Stimulated activated CD8-positive, alpha-beta memory T cell treated with anti-CD3 and anti-CD28 coated beads, Interleukin-4, amount 100 ng/mL, for 4 hours (primary cell): ENCODE measurements around the gene ZFYVE27.

Experiments
- DNase-seq, 2 donors: peaks; one replicate each; pipeline ENCODE4 v3.0.0-alpha.2; 2020; ENCODE audit warnings: low read depth in 2 of 2, low spot score in 1 of 2

ZFYVE27 gene

DNA sequence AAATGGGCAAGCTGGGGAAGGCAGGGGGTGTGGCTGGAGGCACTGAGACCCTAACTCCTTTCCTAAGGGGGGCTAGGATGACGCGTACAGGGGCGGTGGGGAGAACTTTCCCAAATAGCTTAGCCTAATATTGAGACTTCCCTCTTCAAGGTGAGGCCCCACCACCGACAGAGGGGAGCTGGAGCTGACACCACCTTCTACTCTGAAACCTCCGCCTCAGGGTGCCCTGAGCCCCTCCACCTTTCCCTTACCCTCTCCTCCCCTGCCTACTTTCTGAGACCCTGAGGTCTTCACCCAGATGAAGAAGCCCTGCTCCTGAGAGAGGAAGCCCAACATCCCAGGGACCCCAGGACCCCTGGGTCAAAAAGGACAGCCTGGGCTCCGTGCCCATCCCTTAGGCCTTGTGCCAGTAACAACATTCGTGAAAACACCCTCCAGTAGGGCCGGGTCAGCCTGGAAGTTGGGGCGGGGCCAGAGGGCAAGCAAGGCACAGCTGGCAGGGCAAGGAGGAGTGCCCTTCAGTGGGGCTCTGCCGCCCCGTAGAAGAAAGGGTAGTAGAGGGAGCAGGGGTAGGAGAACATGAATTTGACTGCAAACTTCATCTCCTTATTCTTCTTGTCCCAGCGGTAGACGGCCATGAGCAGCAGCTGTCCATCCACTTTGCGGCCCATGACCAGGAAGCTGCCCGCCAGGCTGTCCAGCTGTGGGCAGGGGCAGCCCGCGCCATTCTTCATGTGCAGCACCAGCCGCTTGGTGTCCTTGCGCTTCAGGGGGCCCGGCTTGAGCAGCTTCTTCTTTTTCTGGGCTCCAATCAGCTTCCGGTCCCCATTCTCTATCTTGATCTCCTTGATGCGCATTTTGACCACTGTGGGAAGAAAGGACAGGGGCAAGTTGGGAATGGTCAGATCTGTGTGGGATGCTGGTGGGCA, 30.3 kb downstream of the ZFYVE27 start:
- DNase-seq: no peak

DNA sequence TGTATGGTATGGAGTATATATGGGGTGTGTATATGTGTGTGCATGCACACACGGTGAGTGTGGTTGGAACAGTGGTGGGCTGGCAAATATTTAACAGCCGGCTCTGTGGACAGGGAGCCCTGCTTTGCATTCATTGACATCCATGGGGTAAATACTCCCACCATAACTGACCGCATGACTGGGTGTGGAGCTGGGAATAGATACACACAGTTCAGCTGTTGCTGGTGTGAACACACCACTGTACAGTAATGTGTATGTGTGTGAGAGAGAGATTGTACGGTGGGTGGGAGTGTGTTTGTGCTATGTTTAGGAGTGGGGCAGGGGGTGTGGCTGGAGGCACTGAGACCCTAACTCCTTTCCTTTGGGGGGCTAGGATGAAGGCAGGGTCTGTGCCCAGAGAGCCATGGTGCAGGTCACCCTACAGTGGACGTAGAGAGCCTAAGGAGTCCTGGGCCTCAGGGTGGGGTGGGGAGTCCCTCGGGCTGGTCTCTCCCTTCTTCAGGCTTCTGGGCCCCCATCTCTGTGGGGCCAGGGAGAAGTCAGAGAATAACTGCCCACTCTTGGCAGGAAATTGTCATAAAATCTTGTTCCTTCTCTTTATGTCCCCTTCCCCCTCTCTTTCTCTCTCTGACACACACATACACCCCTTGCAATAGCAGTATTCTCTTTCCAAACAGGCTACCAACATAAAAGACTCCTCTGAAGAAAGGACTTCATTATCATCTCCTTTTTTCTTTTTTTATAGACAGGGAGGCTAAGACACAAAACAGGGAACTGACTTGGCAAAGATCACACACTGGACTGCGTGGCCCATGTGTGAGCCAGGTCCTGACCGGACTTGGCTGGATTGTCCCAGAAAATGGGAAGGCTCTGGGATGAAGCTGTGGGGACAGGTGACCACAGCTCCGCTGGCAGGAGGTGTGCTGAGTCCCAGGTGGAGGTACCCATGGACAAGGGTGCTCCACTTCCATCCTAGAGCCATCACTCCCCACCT, 31.7 kb downstream of the ZFYVE27 start:
- DNase-seq: no peak

DNA sequence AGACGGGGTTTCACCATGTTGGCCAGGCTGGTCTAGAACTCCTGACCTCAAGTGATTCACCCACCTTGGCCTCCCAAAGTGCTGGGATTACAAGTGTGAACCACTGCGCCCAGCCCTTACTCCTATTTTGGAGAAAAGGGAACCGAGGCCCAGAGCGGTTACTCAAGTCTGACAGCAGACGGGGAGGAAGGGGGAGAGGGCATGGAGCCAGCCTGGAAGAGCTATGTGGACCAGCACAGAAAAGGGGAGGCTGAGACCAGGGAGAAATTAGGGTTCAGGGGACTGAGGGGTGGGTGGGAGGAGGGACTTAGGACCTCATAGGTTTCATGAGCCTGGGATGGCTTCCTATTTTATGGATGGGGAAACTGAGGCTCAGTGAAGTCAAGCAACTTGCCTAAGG, 33.3 kb downstream of the ZFYVE27 start:
- no peak for DNase-seq

DNA sequence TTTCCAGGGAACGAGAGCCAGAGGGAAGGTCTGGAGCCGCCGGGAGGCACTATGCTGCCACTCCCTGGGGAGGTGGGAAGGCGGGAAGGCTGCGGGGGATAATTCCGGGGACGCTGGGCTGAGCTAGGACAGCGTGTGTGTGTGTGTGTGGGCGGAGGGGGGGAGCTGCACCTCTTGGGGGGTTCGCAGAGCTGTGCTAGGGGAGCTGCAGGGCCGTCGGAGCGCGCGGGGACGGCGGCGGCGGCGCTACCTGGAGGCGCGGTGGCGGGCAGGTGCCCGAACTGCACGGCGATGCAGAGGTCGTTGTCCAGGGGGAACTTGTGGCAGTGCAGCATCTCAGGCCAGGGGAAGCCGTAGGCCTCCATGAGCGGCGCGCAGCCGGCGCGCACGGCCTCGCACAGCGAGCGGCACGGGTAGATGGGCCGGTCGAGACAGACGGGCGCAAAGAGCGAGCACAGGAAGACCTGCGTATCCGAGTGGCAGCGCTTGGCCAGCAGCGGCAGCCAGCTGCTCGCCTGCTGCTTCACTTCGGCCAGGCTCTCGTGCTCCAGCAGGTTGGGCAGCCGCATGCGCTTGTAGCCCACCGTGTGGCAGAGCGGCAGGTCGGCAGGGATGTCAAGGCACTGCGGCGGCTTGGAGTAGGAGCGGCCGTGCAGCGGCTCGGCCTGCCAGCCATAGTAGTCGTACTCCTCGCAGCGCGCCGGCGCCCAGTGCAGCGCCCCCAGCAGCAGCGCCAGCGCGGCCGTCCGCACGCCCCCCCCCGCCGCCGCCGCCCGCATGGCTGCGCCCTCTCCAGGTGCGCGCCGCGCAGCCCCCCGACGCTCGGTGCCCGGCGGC, 34.3 kb downstream of the ZFYVE27 start:
- no peak for DNase-seq

DNA sequence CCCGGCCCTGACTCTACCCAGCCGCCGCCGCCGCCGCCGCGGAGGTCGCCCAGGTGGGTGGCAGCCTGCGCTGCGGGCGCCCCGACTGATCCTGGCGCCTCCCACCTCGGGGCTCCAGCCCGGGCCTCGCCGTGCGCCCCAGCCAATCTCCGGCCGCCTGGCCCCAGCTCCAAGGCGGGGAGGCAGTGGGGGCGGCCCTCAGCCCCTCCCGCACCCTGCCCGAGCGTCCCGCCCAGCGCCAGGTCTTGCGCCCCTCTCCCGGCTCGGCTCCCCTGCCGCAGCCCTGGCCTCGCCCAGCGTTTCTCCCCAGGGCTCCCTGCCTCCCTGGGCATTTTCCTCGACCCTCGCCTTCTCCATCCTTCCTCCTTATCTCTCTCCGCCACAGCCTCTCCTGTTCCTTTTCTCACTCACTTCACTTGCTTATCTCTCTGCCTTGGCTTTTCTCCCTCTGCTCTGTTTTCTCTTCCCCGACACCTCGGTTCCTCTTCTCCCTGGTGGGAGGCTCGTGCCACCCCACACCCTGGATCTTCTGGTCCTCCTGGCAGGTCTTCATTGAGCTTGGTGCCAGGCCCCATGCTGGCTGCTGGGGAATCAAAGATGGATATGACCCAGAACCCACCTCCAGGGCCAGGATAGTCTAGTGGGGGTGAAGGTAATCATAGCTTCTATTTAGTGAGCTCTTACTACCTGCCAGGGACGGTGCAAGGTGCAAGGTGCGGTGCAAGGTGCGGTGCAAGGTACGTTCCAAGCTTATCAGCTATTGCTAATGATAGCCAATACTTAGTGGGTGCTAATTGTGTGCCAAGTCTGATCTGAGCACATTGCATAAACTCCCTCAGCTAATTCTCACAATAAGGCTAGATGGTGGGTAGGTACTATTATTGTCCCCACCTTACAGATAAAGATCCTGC, 35.2 kb downstream of the ZFYVE27 start, which contains the start of gene SFRP5:
Gene SFRP5 (minus strand): TSS at position 87 of the 911 bp plus-strand sequence. CDS start 166 bp downstream, outside the sequence.
- no peak for DNase-seq

DNA sequence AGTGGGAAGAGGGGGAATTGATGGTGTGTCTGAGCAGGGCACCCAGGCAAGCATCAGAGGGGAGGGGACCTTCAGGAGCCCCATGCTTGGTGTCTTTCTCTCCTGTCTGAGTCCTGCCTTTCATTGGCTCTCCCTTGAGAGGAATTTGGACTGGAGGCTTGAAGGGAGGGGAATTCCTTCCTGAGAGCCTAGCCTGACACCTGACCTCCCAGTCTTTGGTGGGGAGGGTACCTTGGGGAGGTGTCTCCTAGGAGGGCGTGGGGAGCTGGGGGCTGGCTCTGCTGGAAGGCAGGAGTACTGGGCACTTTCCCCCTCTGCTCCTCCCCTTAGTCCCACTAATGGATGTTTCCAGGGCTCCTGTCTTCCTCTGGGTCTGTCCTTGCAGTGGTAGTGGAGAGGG, 36.2 kb downstream of the ZFYVE27 start:
- DNase-seq: no peak

DNA sequence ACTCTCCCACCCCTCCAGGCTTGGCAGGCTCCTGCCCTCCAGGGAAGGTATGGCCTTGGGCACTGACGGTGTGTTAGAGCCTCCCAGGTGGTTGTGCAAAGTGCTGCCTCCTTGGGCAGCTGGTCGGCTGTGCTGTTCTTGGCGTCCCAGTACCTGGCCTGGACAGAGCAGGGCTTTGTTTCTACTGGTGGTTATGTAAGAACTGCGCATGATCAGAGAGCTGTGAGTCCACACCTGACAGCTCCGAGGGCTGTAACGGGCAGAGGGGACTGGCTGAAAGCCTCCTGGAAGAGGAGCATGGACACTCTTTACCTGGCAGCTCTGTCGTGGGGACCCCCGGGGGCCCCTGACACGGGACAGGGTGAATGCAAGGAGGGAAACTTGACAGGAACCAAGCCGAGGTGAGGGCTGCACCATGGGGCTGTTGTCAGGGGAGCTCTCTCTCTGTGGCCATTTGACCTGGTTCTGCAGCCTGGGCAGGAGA, 37.9 kb downstream of the ZFYVE27 start:
- DNase-seq: no peak

DNA sequence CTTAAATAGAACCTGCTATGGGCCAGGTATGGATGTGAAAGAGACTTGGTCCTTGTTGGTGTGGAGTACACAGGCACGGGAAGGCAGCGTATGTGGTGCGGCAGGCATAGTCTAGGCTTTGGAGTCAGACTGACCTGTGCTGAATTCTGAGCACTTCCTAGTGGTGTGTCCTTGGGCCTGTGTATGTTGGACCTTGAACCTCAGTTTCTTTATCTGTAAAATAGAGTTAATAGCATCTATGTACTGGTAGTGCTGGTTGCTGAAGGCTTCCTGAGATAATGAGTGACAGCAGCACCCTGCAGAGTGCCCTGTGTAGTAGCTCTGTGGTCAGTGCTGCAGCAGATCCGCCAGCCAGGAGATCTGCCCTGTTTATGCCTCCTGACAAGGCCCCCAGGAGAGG, 40.2 kb downstream of the ZFYVE27 start:
- no peak for DNase-seq

DNA sequence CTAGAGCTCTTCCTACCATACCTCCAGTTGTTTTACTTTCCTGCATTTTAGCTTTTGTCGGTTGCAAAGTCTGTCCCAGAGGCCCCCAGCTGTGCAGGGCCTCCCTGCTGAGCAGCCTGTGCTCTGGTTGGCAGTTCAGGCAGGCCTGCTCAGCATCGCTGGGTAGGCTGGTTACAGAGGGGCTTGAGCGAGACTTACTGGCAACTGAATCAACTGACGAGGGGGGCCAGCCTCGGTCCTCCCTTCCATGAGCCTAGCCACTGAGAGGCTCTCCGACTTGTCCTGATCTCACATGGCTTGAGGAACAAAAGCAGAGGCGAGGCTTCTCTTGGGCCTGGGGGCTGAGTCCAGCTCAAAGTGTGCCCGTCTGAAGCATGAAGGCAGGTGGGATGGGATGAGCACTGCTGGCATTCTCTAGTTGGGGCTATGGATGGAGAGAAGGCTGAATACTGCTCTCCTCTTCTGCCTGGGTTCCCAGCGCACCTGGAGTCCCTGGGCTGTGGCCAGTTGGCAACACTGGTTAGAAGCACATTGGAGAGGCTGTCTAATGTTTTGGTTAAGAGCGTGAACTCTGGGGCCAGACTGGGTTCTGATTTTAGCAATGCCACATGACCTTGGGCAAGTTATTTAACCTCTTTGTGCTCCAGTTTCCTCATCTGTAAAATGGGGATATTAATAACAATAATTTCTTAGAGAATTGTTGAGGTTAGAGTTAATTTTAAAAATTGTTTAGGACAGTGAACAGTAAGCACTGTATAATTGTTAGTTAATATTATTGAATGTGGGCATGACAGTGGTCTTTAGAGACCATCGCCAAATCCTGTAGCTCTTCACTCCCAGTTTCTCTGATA, 41.7 kb downstream of the ZFYVE27 start:
- DNase-seq: no peak

DNA sequence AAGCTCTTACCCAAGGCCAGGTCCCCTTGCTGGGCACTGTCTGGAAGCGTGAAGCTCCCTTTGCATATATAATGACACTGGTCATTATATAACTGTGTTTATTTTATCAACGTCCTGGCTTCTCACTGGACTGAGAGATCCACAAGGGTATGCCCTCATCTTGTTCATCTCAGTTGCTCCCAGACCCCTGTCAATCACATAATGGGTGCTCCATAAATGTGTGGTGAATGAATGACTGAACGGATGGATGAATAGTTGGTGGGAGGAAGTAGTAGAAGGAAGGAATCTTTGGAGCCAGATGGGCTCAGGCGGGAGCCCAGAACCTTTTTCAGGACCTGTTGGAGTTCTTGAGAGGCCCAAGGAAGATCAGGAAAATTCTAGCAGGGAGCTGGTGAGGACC, 42.6 kb downstream of the ZFYVE27 start:
- no peak for DNase-seq

DNA sequence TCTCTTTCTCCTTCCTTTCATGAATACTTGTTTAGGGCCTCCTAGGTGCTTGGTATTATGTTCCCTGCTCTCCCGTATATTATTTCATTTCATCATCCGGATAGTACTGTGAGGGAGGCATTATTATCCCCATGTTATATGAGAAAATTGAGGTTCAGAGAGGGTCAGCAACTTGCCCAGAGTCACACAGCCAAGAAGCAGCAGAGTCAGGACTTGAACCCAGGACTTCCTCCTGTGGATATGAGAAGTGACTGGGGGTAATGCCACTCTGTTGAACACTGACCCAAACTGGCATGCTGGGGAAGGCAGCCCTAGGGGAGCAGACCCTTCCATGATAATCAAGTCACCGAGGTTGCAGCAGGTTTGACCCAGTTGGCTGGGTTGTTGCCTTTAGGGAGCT, 43.0 kb downstream of the ZFYVE27 start:
- no peak for DNase-seq

DNA sequence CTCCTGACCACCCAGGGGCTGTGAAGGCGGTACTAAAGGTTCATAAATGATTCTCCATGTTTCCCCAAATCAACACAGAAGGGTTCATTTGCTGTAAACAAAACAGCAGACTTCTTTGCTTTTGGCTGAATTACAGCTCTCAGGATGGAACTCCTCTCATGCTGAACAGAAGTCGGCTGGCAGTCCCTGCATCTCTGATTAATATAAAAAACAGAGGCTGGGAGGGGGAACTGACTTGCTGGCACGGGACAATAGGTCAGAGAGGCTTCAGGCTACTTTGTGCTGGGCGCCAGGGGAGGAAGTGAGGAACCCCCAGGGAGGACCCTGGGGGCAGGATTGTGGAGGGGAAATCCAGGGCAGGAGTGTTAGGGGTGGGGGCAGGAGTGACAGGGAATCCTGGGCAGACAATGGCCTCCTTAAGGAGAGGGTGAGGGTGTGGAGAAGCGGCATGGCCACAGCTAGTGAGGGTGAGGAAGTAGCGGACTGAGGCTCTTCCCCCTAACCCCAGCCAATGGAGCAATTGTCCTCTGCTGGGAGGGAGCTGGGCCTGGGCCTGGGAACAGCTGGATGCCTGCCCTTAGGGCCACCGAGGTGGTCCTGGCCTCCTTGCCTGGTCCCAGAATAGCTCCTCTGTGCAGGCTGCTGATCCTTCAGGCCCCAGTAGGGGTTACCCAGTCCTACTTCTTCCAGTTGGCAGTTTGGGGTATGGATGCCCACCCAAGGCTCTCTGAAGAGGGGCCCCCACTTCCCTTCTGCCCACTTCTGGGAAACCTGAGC, 44.1 kb downstream of the ZFYVE27 start:
- DNase-seq: no peak

DNA sequence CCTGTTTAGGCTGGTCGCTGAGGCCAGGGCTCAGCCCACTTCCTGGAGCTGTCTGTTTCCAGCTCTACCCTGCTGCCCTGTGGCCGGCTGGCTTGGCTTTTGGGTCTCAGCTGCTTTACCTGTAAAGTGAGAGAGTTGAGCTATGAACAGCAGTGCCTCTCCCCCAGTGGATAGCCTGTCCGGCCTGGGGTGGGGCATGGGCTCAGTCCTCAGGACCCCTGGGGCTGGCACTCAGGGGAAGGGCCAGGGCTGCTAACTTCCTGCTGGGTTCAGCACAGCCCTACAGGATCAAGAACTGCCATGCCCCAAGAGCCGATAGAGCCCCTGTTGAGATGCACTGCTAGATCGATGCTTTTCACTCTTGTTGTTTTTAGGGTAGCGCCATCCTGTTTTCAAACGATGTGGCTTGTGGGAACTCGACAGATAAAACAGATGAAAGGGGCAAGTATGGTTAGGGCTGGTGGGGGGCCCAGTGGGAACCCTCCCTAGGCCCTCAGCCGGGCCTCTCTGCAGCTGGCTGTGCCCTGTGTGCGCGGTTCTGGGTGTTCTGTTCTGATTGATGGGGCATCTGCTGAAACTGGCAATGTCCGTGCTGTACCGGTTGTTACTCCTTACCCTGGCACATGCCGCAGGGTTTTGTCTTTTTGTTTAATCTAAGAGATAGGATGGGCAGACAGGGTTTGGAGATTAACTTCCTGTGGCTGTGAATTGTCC, 44.8 kb downstream of the ZFYVE27 start:
- DNase-seq: no peak

DNA sequence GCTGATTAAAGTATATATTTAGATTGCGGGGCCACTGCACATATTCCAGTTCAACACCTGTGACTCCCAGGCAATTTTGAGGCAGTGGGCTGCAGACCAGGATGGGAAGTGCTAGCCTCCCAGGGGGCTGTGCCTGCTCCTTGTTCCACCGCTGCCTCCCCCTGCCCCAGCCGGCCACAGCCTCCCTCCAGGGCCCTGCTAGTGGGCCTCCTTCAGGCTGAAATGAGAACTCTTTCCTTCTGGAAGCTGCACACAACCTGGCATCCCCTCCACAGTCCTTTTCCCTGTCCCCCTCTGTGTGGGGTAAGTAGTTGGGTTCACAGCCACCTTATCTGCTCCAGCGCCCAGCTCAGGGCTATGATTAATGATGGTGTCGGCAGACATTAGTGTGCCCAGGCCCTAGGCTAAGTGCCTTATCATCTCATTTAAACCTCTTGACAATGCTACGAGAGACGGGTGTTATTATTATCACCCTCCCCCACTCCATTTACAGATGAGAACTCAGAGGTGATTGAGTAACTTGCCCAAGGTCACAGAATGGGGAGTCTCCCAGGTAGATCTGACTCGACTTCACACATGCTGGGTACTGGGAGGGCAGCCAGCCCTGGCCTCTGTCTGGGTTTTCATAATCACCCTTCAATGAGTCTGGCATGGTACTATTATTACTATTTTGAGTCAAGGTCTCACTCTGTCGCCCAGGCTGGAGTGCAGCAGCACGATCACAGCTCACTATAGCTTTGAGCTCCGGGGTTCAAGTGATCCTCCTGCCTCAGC, 45.7 kb downstream of the ZFYVE27 start:
- DNase-seq: no peak

DNA sequence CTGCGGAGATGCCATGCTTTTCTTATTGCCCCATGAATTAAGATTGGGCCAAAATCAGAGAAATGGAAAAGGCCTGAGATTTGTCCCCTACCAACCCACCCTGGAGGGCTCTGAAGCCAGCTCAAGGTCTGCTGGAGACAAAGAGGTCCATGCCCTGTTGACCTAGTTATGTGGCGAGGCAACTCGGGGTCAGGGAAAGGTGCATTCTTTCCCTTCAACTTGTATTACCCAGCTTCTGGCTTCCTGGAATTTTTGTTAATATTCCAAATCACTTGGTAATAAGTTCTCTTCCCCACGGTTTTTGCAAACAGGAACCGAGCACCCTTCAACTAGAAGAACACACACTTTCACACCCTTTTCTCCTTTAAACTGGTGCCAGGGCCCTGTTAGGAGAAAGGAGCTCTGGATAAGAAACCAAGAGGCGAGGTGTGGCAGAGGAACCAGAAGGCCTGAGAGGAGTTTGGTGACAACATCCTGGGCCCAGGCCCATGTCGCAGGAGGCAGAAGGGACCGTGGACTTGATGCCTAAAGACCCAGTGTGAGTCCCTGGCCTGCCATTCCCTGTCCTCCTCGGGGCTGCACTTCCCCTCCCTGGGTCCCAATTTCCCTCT, 47.4 kb downstream of the ZFYVE27 start:
- DNase-seq: no peak

DNA sequence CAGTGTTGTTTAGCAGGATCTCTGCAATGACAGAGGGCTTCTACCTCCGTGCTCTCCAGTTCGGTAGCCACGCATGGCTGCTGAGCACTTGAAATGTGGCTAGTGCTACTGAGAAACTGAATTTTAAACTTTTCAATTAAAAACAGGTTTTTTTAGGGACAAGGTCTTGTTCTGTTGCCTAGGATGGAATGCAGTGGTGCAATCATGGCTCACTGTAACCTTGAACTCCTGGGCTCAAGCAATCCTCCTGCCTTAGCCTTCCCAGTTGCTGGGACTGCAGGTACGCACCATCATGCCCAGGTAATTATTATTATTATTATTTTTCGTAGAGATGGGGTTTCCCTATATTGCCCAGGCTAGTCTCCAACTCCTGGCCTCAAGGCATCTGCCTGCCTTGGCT, 48.3 kb downstream of the ZFYVE27 start:
- DNase-seq: no peak
